ENCODE results near the gene COG5.

COG5 gene

GRCh38 chr7:107563775-107564552 is at the start of gene COG5, which contains the start of gene DUS4L:
TSS of gene COG5 (minus strand) at chr7:107563920. CDS start at chr7:107563896, 24 bp downstream.
TSS of gene DUS4L (plus strand) at chr7:107563971. CDS start at chr7:107567071, 3,100 bp downstream.
- peaks cover 38% of the 10 kb centered on the region for H3K4me1 ChIP-seq (ENCODE audit: control insufficient read depth, insufficient read depth, low read length, unreplicated experiment)
- no peaks in the 10 kb centered on the region for H3K27me3 ChIP-seq (ENCODE audit: insufficient read depth, low read length)
- H3K79me2 ChIP-seq (ENCODE audit: control insufficient read depth, insufficient read depth, low read length, unreplicated experiment), result peaks cover 51% of the 10 kb centered on the region
- peak within 1 kb of the TSS; percentile 85 for H3K27ac ChIP-seq (ENCODE audit: low read depth, low read length)
- no peaks in the 10 kb centered on the region; the same call in 1 of the 2 replicates for H3K36me3 ChIP-seq (ENCODE audit: insufficient read depth, low read length)
- H3K4me3 ChIP-seq (ENCODE audit: low read depth, low read length), result peak within 1 kb of the TSS; percentile 95
- H2AFZ ChIP-seq (ENCODE audit: low read length, unreplicated experiment), result peak within 1 kb of the TSS; percentile 98

GRCh38 chr7:107613439-107613838 is 49.7 kb upstream of the COG5 start:
- Histone ChIP-seq H3K27ac (ENCODE audit: low read depth, low read length) (no peak overlapping the region), H3K36me3 (ENCODE audit: insufficient read depth, low read length) (peaks cover 10% of the 10 kb centered on the region; the same call in 1 of the 2 replicates), H3K4me3 (ENCODE audit: low read depth, low read length) (no peak overlapping the region), H3K4me1 (ENCODE audit: control insufficient read depth, insufficient read depth, low read length, unreplicated experiment) (peaks cover 18% of the 10 kb centered on the region), H3K79me2 (ENCODE audit: control insufficient read depth, insufficient read depth, low read length, unreplicated experiment) (no peaks in the 10 kb centered on the region), H3K27me3 (ENCODE audit: insufficient read depth, low read length) (no peaks in the 10 kb centered on the region), H2AFZ (ENCODE audit: low read length, unreplicated experiment) (no peak overlapping the region)

GRCh38 chr7:107610323-107610722 is 46.6 kb upstream of the COG5 start:
- peaks cover 18% of the 10 kb centered on the region for H3K4me1 ChIP-seq (ENCODE audit: control insufficient read depth, insufficient read depth, low read length, unreplicated experiment)
- no peaks in the 10 kb centered on the region for H3K79me2 ChIP-seq (ENCODE audit: control insufficient read depth, insufficient read depth, low read length, unreplicated experiment)
- H3K4me3 ChIP-seq (ENCODE audit: low read depth, low read length), result no peak overlapping the region
- H2AFZ ChIP-seq (ENCODE audit: low read length, unreplicated experiment), result no peak overlapping the region
- H3K36me3 ChIP-seq (ENCODE audit: insufficient read depth, low read length), result peaks cover 10% of the 10 kb centered on the region; the same call in 1 of the 2 replicates
- no peaks in the 10 kb centered on the region for H3K27me3 ChIP-seq (ENCODE audit: insufficient read depth, low read length)
- no peak overlapping the region for H3K27ac ChIP-seq (ENCODE audit: low read depth, low read length)

- H3K4me3 ChIP-seq (ENCODE audit: low read depth, low read length), result no peak overlapping the region
- peaks cover 17% of the 10 kb centered on the region for H3K4me1 ChIP-seq (ENCODE audit: control insufficient read depth, insufficient read depth, low read length, unreplicated experiment)
- no peaks in the 10 kb centered on the region for H3K27me3 ChIP-seq (ENCODE audit: insufficient read depth, low read length)
- no peak overlapping the region for H2AFZ ChIP-seq (ENCODE audit: low read length, unreplicated experiment)
- H3K36me3 ChIP-seq (ENCODE audit: insufficient read depth, low read length), result peaks cover 10% of the 10 kb centered on the region; the same call in 1 of the 2 replicates
- H3K79me2 ChIP-seq (ENCODE audit: control insufficient read depth, insufficient read depth, low read length, unreplicated experiment), result no peaks in the 10 kb centered on the region
- no peak overlapping the region for H3K27ac ChIP-seq (ENCODE audit: low read depth, low read length)
Observed at GRCh38 chr7:107609811-107610261, 46.1 kb upstream of the COG5 start.

GRCh38 chr7:107606303-107606702 is 42.6 kb upstream of the COG5 start:
- Histone ChIP-seq H3K27ac (ENCODE audit: low read depth, low read length) (no peak overlapping the region), H3K4me3 (ENCODE audit: low read depth, low read length) (no peak overlapping the region), H3K27me3 (ENCODE audit: insufficient read depth, low read length) (no peaks in the 10 kb centered on the region), H3K4me1 (ENCODE audit: control insufficient read depth, insufficient read depth, low read length, unreplicated experiment) (no peaks in the 10 kb centered on the region), H3K79me2 (ENCODE audit: control insufficient read depth, insufficient read depth, low read length, unreplicated experiment) (no peaks in the 10 kb centered on the region), H2AFZ (ENCODE audit: low read length, unreplicated experiment) (no peak overlapping the region), H3K36me3 (ENCODE audit: insufficient read depth, low read length) (peaks cover 4% of the 10 kb centered on the region; the same call in 1 of the 2 replicates)

GRCh38 chr7:107605218-107605815 is 41.6 kb upstream of the COG5 start:
- Histone ChIP-seq H3K79me2 (ENCODE audit: control insufficient read depth, insufficient read depth, low read length, unreplicated experiment) (no peaks in the 10 kb centered on the region), H3K36me3 (ENCODE audit: insufficient read depth, low read length) (peaks cover 6% of the 10 kb centered on the region; the same call in 1 of the 2 replicates)

GRCh38 chr7:107600816-107601215 is 37.1 kb upstream of the COG5 start:
- Histone ChIP-seq H3K36me3 (ENCODE audit: insufficient read depth, low read length) (peaks cover 8% of the 10 kb centered on the region; the same call in 1 of the 2 replicates), H3K4me3 (ENCODE audit: low read depth, low read length) (no peak overlapping the region), H3K4me1 (ENCODE audit: control insufficient read depth, insufficient read depth, low read length, unreplicated experiment) (peaks cover 12% of the 10 kb centered on the region), H2AFZ (ENCODE audit: low read length, unreplicated experiment) (no peak overlapping the region), H3K27ac (ENCODE audit: low read depth, low read length) (no peak overlapping the region), H3K27me3 (ENCODE audit: insufficient read depth, low read length) (no peaks in the 10 kb centered on the region), H3K79me2 (ENCODE audit: control insufficient read depth, insufficient read depth, low read length, unreplicated experiment) (no peaks in the 10 kb centered on the region)

More at GRCh38 chr7:107605218-107605815, 41.6 kb upstream of the COG5 start:
- H3K27ac ChIP-seq (ENCODE audit: low read depth, low read length), result no peak overlapping the region
- no peaks in the 10 kb centered on the region for H3K4me1 ChIP-seq (ENCODE audit: control insufficient read depth, insufficient read depth, low read length, unreplicated experiment)
- no peaks in the 10 kb centered on the region for H3K27me3 ChIP-seq (ENCODE audit: insufficient read depth, low read length)
- no peak overlapping the region for H3K4me3 ChIP-seq (ENCODE audit: low read depth, low read length)
- H2AFZ ChIP-seq (ENCODE audit: low read length, unreplicated experiment), result no peak overlapping the region

- Histone ChIP-seq H3K27me3 (ENCODE audit: insufficient read depth, low read length) (no peaks in the 10 kb centered on the region), H3K4me1 (ENCODE audit: control insufficient read depth, insufficient read depth, low read length, unreplicated experiment) (peaks cover 25% of the 10 kb centered on the region), H3K79me2 (ENCODE audit: control insufficient read depth, insufficient read depth, low read length, unreplicated experiment) (no peaks in the 10 kb centered on the region), H3K36me3 (ENCODE audit: insufficient read depth, low read length) (peaks cover 8% of the 10 kb centered on the region; the same call in 1 of the 2 replicates), H3K4me3 (ENCODE audit: low read depth, low read length) (no peak overlapping the region), H2AFZ (ENCODE audit: low read length, unreplicated experiment) (no peak overlapping the region), H3K27ac (ENCODE audit: low read depth, low read length) (no peak overlapping the region)
Observed at GRCh38 chr7:107599262-107599661, 35.5 kb upstream of the COG5 start.

- H3K27ac ChIP-seq (ENCODE audit: low read depth, low read length), result no peak overlapping the region
- no peaks in the 10 kb centered on the region for H3K27me3 ChIP-seq (ENCODE audit: insufficient read depth, low read length)
- no peaks in the 10 kb centered on the region for H3K79me2 ChIP-seq (ENCODE audit: control insufficient read depth, insufficient read depth, low read length, unreplicated experiment)
- H3K4me1 ChIP-seq (ENCODE audit: control insufficient read depth, insufficient read depth, low read length, unreplicated experiment), result peaks cover 32% of the 10 kb centered on the region
- no peak overlapping the region for H2AFZ ChIP-seq (ENCODE audit: low read length, unreplicated experiment)
- H3K36me3 ChIP-seq (ENCODE audit: insufficient read depth, low read length), result peaks cover 8% of the 10 kb centered on the region; the same call in 1 of the 2 replicates
- no peak overlapping the region for H3K4me3 ChIP-seq (ENCODE audit: low read depth, low read length)
Observed at GRCh38 chr7:107597953-107598352, 34.2 kb upstream of the COG5 start.

- H3K4me3 ChIP-seq (ENCODE audit: low read depth, low read length), result no peak overlapping the region
- H3K27ac ChIP-seq (ENCODE audit: low read depth, low read length), result no peak overlapping the region
- no peak overlapping the region for H2AFZ ChIP-seq (ENCODE audit: low read length, unreplicated experiment)
- no peaks in the 10 kb centered on the region for H3K79me2 ChIP-seq (ENCODE audit: control insufficient read depth, insufficient read depth, low read length, unreplicated experiment)
- H3K36me3 ChIP-seq (ENCODE audit: insufficient read depth, low read length), result peaks cover 8% of the 10 kb centered on the region; the same call in 1 of the 2 replicates
- no peaks in the 10 kb centered on the region for H3K27me3 ChIP-seq (ENCODE audit: insufficient read depth, low read length)
- peaks cover 32% of the 10 kb centered on the region for H3K4me1 ChIP-seq (ENCODE audit: control insufficient read depth, insufficient read depth, low read length, unreplicated experiment)
Observed at GRCh38 chr7:107597582-107597916, 33.8 kb upstream of the COG5 start.

All from ACC112 (cell line).